Left hindlimb (tissue), 1 donor: Measurements from ENCODE around the gene DNASE2B.

Source experiments
- DNase-seq: peaks from one replicate; pipeline ENCODE4 v3.0.0-alpha.2; 2018

DNASE2B gene

GRCh38 chr1:84374991-84375696 lies 23.1 kb upstream of the DNASE2B start:
- DNase-seq: no peak

GRCh38 chr1:84376000-84376910 lies 22.0 kb upstream of the DNASE2B start:
- DNase-seq: no peak

DNA sequence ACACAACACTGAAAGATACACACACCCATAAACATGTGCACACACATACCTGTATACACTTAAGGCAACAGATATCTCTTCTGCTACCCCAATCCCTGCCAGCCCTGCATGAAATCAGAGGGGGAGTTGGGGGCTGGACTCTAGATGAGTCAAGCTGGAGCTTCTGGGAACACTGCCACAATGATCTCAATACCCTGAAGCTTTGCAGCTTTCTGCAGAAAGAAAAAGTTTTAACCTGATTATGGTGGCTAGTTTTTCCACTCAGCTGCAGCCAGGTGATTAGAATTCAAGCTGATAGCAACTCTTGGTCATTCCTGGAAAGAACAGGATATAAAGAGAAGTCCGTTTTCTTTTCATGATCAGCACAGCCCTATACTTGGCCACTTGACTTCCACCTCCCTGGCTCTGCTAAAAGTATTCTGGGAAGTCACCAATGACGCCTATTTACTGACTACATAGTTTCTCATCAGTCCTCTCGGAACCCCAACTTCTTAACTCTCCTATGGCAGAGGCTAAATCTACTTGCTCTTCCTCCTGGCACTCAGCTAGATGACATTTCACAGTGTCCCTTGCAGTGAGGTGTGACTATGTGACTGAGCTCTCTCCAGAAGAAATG lies 20.7 kb upstream of the DNASE2B start:
- peak; percentile 66 for DNase-seq

DNA sequence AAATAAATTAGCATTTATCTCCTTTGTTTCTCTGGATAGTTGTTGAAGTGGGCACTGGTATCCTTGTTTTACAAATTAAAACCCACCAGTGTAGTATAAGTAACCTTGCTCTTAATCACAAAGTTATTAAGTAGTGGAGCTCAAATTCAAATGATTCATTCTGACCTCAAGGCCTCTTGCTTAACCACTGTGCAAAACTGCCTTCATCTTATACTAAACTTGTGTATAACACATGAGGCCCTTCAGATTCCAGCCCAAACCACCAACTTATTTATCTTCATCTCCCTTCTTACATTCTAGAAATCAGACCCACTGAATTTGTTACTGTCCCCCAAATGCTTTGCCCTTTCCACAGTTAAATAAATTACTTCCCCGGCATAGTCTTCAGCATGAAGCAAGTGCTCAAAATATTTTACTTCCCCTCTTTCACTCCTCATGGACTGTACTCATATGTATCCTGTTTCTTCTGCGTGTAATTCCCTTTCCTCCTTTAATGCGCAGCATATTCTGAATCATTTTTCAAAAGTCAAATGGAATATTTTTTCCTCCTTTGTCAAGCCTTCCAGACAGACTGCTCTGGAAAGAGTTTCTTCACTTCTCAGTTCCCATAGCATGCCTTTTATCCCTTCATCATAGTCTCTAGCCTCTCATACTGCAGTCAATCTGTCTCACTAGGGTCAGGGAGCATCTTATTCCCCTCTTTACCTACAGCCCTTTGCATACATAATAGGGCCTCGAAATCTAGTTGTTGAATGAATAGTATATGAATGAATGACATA lies 19.0 kb upstream of the DNASE2B start:
- DNase-seq: no peak

DNA sequence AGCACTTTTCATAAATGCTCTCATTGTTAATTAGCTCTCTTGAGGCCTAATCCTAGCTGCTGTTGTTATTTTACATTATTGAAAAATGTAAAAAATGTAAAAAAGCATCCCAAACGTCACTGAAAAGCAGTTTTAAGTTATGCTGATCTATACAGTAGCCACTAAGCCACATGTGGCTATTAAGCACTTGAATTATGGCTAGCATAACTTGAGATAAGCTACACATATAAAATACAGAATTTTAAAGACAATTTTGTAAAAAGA lies 18.4 kb upstream of the DNASE2B start:
- DNase-seq: no peak

DNA sequence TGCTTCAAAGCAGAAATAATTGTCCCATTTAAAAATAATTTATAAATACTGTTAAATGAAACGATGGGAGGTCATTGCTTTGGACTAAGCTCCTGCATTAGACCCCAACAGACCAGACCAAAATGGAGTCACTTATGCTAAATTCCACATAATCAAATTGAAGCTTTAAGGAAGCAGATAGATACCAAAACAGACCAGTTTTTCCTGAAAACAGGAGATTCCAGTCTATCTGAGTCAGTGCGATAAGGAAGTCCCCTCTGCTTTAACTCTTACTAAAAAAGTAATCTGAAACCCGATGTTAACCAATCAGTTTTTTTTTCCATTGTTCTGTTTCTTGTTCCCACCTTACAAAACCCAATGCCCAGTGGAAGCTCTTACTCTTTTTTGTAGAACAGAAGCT lies 16.2 kb upstream of the DNASE2B start:
- no peak for DNase-seq

DNA sequence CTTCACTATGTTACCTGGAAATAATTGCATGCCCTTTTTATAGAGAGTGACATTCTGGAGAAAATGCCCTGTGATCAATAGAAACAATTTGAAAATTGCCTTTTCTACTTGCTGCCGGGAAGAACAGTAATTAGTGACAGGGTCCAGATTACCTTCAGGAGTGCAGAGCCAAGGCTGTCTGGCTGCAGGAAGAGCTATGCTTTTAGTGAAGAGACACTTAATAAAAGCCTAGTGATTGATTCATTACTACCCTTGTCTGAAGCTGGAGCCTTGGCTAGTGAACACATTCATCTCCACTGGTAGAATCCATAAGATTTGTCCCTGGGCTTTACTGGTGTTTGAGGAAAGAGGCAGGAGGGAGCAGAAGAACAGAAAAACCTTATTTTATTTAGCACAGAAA lies 12.9 kb upstream of the DNASE2B start:
- no peak for DNase-seq

DNA sequence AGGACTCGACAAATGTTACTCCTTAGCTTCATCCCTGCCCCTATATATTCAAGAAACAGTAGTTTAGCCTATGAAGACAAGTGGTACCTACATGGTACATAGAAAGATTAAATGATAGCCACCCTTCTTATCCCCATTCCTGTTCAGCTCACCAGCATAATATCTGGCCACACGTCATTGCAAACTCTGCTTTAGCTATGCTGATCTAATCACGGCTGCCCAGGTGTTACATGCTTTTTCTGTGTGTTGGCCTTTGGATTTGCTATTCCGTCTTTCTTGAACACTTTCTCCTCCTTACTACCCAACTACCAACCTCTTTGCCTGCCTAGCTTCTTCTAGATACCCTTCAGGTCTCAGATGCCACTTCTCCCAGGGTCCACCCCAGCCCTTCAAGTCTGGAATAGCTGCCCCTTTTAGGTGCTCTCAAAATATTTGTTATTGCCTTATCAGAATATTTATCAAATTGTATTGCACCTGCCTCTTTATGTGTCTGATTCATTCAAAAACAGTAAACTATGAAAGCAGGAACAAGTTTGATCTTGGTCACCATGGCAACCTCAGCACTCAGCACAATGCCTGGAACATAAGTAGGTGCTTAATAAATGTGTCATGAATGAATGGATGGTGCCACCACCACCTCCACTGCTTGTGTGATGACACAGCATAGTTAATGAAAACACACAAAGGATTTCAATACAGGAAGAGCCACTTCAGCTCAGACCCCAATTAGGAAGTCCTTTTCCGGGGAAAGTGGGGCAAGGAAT lies 11.4 kb upstream of the DNASE2B start:
- no peak for DNase-seq

DNA sequence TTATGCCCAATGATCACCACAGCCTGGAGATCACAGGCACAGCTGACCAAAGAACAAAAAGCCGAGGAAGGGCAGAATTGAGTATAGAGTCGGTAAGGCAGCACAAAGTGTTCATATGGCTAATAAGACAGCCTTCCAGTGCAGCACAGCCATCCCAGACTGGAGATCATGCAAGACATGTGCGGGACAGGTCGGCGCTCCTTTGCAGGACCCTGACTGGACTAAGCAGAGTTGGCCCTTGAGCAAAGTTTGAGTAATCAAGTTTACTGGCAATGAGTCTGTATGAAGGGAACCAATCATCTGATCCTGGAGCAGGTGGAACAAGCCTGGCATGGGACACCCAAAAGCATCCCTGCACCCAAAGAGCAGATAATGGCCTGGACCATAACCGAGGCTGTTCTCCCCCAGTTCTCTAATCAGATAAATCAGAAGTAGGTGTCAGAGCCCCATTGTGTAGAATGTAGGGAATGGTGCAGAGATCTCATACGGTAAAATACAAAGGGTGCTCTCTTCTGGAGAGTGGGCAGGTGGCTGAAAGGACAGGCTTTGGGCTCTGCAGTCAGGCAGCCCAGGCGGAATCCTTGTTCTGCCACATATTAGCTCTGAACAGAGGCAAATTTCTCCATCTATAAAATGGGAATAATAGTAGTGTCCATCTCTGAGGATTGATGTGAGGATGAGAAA lies 10.7 kb upstream of the DNASE2B start:
- DNase-seq: no peak

GRCh38 chr1:84390226-84390625 lies 8.1 kb upstream of the DNASE2B start:
- no peak for DNase-seq

GRCh38 chr1:84401156-84401555 lies 2.9 kb downstream of the DNASE2B start:
- DNase-seq: no peak

- DNase-seq: no peak
Measured at GRCh38 chr1:84402060-84402459, 3.8 kb downstream of the DNASE2B start.

DNA sequence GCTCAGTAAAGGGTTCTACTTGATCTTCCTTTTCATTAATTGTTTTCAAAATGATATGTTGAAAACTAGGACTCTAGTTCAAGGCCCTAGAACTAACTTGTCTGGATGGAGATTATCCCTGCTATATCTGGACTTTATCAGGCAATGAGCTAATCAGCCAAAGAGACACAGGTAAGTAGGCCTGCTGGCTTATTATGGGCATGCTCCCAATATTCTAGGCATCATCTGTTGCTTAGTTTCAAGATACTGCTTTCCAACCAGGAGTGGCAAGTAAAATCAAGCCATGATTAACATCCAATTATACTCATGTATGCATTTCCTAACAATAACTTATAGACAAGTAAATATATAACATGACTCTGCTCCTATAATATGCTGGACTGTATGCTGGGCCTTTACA lies 4.2 kb downstream of the DNASE2B start:
- no peak for DNase-seq

- DNase-seq: no peak
Measured at GRCh38 chr1:84403347-84403746, 5.1 kb downstream of the DNASE2B start.

DNA sequence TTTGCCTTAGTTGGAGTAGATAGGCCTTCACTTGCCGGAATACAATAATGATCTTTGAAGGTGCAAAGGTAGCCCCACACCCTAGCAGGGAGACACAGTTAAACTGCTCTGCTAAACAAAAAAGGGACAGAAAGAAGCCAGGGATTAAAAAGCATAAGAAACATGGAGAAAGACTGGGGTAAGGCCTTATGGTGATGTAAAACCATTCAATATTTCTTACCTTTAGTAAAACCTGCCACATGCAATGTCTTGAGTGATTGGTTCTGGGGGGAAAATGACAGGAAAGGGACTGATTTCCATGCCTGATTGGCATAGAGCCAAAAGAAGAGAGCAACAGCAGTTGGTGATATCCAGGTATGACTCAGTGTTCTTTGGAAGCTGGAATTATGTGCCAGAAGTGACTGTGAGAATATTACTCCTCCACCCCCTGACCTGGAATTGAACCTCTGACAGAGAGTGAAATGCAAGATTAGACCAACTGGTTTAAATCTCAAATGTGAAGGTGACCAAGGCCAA lies 8.1 kb downstream of the DNASE2B start:
- no peak for DNase-seq

- no peak for DNase-seq
Measured at GRCh38 chr1:84407524-84407923, 9.2 kb downstream of the DNASE2B start.

GRCh38 chr1:84407958-84408422 lies 9.7 kb downstream of the DNASE2B start:
- no peak for DNase-seq

DNA sequence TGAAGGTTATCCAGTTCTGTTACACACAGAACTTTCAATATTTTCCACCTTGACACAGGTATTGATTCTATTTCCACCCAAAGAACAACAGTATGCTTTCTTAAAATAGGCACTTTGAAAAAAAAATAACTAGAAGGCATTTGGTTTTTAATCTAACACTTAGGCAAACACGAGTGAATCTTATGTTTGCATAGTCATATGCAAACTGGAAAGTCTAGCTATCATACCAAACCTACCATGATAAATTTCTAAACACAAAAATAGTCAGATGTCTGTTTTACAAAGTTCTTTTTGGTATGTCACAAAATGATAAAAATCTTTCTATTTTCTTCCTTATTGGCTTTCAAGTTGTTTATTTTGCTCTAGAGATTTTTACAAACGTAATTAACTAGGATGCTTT lies 11.6 kb downstream of the DNASE2B start:
- no peak for DNase-seq

DNA sequence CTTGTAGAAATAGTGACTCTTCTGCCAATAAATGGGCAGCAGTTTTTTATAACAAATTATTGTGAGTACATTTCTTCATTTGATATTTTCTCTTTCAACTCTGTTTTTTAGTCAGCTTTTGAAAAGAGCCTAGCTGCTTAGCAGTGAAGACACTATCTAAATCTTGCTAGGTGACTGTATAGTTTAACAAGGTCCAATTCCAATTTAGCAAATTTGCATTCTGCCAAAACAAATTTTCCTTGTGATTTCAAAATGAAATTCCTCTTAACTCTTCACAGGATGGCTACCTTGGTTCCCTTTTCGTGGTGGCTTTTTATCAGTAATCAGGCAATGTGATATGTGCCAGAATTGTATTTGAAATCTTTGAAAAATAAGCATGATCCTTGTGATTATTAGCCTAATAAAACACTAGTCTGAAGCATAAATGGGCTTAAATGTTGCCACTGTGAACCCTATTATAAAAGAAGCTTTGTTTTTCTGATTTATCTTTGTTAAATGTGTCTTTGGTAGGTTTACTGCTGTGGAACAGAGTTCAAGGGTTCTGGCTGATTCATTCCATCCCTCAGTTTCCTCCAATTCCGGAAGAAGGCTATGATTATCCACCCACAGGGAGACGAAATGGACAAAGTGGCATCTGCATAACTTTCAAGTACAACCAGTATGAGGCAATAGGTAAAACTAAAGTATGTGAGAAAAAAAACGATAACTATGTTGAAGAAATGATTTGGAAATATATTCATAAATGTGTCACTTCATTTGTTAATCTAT lies 12.2 kb downstream of the DNASE2B start:
- DNase-seq: no peak

GRCh38 chr1:84412316-84412942 lies 14.1 kb downstream of the DNASE2B start:
- no peak for DNase-seq
